Skeletal muscle tissue (tissue), 4 donors: Measurements from ENCODE around the gene DENND1C. TPM values are rescaled to one million over a fixed set of nuclear protein-coding genes. Genes with fewer than 3 reads are reported as not detected.
A peak's percentile ranks its signal among the peaks of the same experiment; 100 is the strongest.

Experiments
- H3K27ac ChIP-seq: one replicate; pipeline ENCODE4 v1.7.0; 2013; ENCODE audit warnings: mild to moderate bottlenecking, low read depth, low read length, inconsistent platforms
- H3K27me3 ChIP-seq, 3 donors: one replicate each; pipeline ENCODE4 v1.7.0; 2013; ENCODE audit warnings: low read length in 3 of 3; ENCODE audit not compliant: control insufficient read depth in 3 of 3, insufficient read depth in 3 of 3
- H3K36me3 ChIP-seq, 3 donors: one replicate each; pipeline ENCODE4 v1.7.0; 2013; ENCODE audit warnings: low read length in 3 of 3; ENCODE audit not compliant: control insufficient read depth in 3 of 3, insufficient read depth in 3 of 3
- H3K4me1 ChIP-seq, 3 donors: one replicate each; pipeline ENCODE4 v1.7.0; 2013; ENCODE audit warnings: low read length in 3 of 3, mild to moderate bottlenecking in 3 of 3; ENCODE audit not compliant: control insufficient read depth in 3 of 3, insufficient read depth in 3 of 3
- H3K4me3 ChIP-seq, 3 donors: one replicate each; pipeline ENCODE4 v1.7.0; 2013; ENCODE audit warnings: low read length in 3 of 3
- H3K9ac ChIP-seq, 3 donors: one replicate each; pipeline ENCODE4 v1.7.0; 2013; ENCODE audit warnings: low read length in 3 of 3, mild to moderate bottlenecking in 3 of 3, moderate library complexity in 2 of 3, low read depth in 1 of 3
- H3K9me3 ChIP-seq, 3 donors: one replicate each; pipeline ENCODE4 v1.7.0; 2013; ENCODE audit warnings: low read length in 3 of 3; ENCODE audit not compliant: control insufficient read depth in 3 of 3
- total RNA-seq: library from RNA; depleted of rRNA; stranded (reverse); fragments of >200 nt; gene quantifications from one replicate; pipeline ENCODE4 v1.2.3, GENCODE V29; 2014
- donor health status: Osteomylitis.

Gene DENND1C
- total RNA-seq, 1 donor from 2014 or later: not detected

DNA sequence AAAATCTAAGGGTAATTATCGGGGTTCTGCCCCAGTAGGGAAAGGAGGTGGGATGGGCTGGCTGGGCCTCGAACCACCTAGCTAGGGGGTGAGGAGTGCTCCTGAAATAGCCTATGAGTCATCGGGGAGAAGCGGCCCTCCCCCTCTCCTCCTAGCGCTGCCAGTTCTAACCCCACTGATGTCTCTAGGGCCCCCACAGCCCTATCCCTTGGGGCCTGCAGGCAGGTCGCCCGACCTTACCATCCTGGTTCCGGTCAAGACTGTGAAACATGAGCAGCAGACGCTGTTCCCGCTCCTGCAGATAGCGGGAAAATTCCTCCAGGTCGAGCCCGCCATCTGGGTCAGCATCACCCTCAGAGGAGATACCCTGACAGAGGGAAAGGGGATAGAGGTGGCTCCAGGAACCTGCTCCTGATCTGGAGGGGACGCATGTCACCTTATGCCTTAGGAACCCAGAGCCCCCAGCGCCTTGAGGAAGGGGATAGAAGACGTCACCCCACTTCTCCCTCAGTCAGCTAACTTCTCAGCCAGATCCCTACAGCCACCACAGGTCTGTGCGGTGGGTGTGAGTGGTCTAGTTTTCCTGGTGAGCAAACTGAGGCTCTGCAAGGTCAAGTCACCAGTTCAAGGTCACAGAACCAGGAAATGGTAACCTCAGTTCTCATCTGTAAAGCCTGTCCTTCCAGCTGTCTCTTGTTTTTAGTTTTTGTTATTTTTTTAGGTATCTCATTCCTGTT, 23.5 kb downstream of the DENND1C start:
- peak overlapping the region in 2 of 3 donors; percentile 64 to 91 for H3K9ac ChIP-seq

DNA sequence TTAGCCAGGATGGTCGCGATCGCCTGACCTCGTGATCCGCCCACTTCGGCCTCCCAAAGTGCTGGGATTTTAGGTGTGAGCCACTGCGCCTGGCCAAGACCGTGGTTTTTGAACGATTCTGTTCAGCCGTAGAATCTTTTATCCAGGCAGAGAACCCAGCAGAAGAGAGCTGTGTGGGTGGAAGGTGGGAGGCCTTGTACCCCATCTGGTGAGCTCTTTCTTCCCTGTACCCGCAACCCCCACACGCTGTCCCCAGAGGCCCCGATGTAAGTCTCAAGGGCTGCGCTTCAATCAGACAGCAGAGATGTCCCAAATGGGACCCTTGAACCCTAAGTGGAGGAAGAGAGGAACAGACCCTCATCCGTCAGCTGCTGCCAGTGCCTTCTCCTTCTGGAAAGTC, 25.7 kb downstream of the DENND1C start:
- Histone ChIP-seq H3K36me3 (peaks cover 35 to 38% (median 36%) of the 10 kb centered on the region in 3 donors), H3K9me3 (peaks cover 0 to 5% (median 3%) of the 10 kb centered on the region in 3 donors), H3K9ac (no peak overlapping the region), H3K4me1 (peaks cover 14 to 18% (median 17%) of the 10 kb centered on the region in 3 donors), H3K27me3 (no peaks in the 10 kb centered on the region), H3K27ac (no peak overlapping the region), H3K4me3 (no peak overlapping the region)

More for the DNA sequence above, 23.5 kb downstream of the DENND1C start:
- Histone ChIP-seq H3K27me3 (no peaks in the 10 kb centered on the region), H3K36me3 (peaks cover 19 to 31% (median 25%) of the 10 kb centered on the region in 3 donors), H3K27ac (no peak overlapping the region), H3K4me1 (peaks cover 14 to 18% (median 17%) of the 10 kb centered on the region in 3 donors), H3K4me3 (peak overlapping the region in 1 of 3 donors; percentile 79), H3K9me3 (peaks cover 0 to 5% (median 3%) of the 10 kb centered on the region in 3 donors)

DNA sequence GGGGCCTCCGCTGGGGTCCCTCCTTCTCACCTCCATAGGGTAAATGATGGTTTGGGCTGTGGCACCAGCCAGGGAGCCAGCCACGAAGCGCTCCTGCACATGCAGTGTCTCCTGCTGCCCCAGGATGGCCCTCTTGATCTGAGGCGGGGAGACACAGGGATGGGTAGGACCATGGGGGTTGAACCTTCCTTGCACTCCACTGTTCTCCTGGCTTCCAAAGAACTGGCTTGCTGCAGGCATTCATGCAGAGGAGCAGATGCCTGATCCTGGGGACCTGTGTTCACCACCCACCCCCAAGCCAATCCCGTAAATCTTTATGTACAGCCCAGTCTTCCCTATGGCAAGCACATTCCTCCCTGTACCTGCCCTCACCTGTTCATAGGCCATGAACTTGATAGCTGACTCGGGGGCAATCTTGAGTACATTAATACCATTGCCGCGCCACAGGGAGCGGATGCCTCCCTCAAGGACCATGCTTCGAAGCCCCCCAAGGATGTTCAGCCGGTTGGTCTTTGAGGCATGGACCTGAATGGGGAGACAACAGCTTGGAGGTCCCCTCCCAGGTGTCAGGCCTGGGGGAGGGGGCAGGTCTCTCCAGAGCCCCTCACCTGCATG, 27.5 kb downstream of the DENND1C start:
- H3K9ac ChIP-seq: no peak overlapping the region
- H3K27ac ChIP-seq: no peak overlapping the region
- no peaks in the 10 kb centered on the region for H3K27me3 ChIP-seq
- peaks cover 36 to 45% (median 41%) of the 10 kb centered on the region in 3 donors for H3K36me3 ChIP-seq
- peaks cover 10 to 12% (median 10%) of the 10 kb centered on the region in 3 donors for H3K4me1 ChIP-seq
- H3K4me3 ChIP-seq: no peak overlapping the region
- H3K9me3 ChIP-seq: peaks cover 0 to 5% (median 3%) of the 10 kb centered on the region in 3 donors

DNA sequence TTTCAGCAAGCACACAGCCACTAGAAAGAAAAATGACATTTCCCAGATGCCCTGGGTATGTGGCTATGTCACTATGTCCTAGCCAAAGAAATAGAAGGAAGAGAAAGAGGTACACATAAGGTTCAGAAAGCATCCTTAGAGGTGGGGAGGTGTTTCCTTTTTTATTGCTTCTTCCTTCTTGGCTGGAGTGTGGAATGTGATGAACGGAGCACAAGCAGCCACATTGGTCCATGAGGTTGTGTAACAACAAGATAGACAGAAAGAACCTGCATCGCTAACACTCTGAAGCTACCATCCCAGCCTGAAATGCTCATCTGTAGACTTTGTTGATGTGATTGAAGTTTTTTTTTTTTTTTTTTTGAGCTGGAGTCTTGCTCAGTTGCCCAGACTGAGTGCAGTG, 28.7 kb downstream of the DENND1C start:
- Histone ChIP-seq H3K4me3 (no peak overlapping the region), H3K9ac (no peak overlapping the region), H3K36me3 (peaks cover 36 to 45% (median 40%) of the 10 kb centered on the region in 3 donors), H3K4me1 (peaks cover 0 to 1% (median 0%) of the 10 kb centered on the region in 3 donors), H3K27me3 (no peaks in the 10 kb centered on the region), H3K27ac (no peak overlapping the region), H3K9me3 (peaks cover 0 to 5% (median 3%) of the 10 kb centered on the region in 3 donors)

DNA sequence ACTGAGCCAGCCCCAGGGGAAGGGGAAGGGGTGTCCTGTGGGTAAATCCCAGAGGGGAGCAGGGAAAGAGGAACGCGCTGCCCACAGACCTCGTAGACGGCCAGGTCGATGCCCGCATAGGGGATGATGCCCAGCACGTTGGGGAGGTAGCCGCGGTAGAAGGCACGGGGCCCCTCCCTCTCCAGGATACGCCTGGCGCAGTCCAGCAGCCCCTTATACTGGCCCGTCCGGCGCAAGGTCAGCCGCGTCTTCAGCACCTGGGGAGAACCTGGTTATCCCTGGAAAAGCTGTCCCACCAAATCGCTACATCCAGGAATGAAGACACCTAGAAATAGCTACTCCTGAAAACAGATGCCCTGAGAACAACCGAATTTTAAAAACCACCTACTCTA, 29.4 kb downstream of the DENND1C start:
- Histone ChIP-seq H3K9ac (no peak overlapping the region), H3K9me3 (peaks cover 0 to 5% (median 3%) of the 10 kb centered on the region in 3 donors), H3K4me3 (no peak overlapping the region), H3K27me3 (no peaks in the 10 kb centered on the region), H3K4me1 (no peaks in the 10 kb centered on the region), H3K36me3 (peaks cover 36 to 45% (median 37%) of the 10 kb centered on the region in 3 donors), H3K27ac (no peak overlapping the region)

DNA sequence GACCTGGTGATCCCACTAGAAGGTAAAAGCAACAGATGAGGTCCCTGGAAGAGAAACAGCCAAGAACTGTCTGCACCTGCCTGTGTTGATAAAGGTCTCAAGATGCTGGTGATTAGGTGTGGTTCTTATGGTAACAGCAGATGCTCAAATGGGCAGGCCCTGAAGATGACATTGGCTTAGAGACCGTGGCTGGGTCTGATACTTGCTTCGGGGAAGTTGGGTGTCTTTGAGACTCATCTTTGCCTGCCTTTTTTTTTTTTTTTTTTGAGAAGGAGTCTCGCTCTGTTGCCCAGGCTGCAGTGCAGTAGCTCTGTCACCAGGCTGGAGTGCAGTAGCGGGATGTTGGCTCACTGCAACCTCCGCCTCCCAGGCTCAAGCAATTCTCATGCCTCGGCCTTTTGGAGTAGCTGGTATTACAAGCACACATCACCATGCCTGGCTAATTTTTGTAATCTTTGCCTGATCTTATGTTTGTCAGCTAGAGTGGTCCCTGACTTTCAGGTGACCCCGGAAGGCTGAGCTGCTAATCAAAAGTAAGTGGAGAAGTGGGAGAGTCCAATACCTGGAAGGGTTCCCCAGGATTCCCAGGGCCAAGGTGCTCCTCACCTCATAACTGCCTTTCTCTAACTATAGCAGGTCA, 29.9 kb downstream of the DENND1C start:
- Histone ChIP-seq H3K9ac (no peak overlapping the region), H3K27me3 (no peaks in the 10 kb centered on the region), H3K27ac (no peak overlapping the region), H3K4me3 (no peak overlapping the region), H3K36me3 (peaks cover 38 to 48% (median 41%) of the 10 kb centered on the region in 3 donors), H3K4me1 (no peaks in the 10 kb centered on the region), H3K9me3 (peaks cover 0 to 5% (median 3%) of the 10 kb centered on the region in 3 donors)

DNA sequence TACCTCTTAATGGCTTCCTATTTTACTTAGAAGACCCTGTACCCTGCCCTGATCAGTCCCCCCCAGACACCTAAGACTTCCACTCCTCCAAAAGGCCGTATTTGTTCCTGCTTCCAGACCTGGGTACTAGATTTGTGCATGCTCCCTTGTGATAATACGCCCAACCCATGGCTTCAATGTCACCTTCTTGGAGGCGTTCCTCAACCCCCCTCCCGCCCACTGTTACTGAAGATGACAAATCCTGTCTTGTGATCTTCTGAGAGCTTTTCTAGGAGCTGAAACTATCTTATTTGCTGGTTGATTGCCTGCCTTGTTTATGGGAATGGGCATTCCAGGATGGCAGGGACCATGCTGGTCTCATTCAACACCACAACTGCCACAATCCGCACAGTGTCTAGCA, 31.4 kb downstream of the DENND1C start:
- Histone ChIP-seq H3K9ac (no peak overlapping the region), H3K36me3 (peaks cover 38 to 49% (median 41%) of the 10 kb centered on the region in 3 donors)

DNA sequence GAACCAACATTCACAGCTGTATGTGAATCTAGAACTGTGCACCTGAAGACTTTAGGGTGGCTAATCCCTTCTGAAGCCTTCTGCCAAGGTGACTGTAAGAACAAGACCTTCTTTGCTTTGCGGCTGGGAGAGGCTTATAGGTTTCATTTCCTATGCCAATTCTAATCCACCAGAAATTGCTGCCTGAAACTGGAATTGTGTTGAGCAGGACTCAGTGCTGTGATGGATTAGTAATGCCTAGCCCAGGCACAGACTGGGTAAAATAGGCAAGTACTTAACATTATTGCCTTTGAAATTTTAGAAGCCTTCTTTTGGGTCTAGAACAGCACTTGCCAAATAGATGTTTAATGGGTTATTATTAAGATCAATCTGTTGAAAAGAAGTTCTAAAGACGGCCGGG, 33.5 kb downstream of the DENND1C start:
- H3K27ac ChIP-seq: no peak overlapping the region
- H3K4me3 ChIP-seq: no peak overlapping the region
- H3K4me1 ChIP-seq: no peaks in the 10 kb centered on the region
- H3K9me3 ChIP-seq: no peaks in the 10 kb centered on the region
- H3K9ac ChIP-seq: no peak overlapping the region
- H3K36me3 ChIP-seq: peaks cover 23 to 29% (median 23%) of the 10 kb centered on the region in 3 donors
- H3K27me3 ChIP-seq: no peaks in the 10 kb centered on the region

More for the DNA sequence above, 31.4 kb downstream of the DENND1C start:
- H3K9me3 ChIP-seq: peaks cover 0 to 5% (median 3%) of the 10 kb centered on the region in 3 donors
- H3K27me3 ChIP-seq: no peaks in the 10 kb centered on the region
- H3K4me3 ChIP-seq: no peak overlapping the region
- no peak overlapping the region for H3K27ac ChIP-seq
- H3K4me1 ChIP-seq: no peaks in the 10 kb centered on the region

DNA sequence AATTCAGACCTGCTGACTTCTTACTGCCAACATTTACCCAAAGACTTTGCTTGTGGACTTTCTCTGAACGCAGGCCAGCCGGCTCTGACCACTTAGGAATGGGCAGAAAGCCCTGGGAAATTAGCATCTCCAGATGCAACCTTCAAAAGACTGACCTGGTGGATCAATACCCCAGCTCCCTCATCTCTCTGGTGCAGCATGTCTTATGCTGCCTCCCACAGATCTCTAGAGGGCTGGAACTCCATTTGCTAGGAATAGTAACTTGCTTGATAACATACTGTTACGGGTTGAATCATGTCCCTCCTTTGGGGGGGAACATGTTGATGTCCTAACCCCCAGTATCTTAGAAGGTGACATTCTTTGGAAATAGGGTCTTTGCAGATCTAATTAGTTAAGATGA, 35.1 kb downstream of the DENND1C start:
- Histone ChIP-seq H3K36me3 (peaks cover 8 to 22% (median 19%) of the 10 kb centered on the region in 3 donors), H3K9ac (no peak overlapping the region), H3K9me3 (no peaks in the 10 kb centered on the region), H3K27me3 (no peaks in the 10 kb centered on the region), H3K4me1 (no peaks in the 10 kb centered on the region), H3K4me3 (no peak overlapping the region), H3K27ac (no peak overlapping the region)
